Fibroblast of the aortic adventitia (primary cell): Measurements from ENCODE around the gene ANO9. TPM values are rescaled to one million over a fixed set of nuclear protein-coding genes. Genes with fewer than 3 reads are reported as not detected.
A peak's percentile ranks its signal among the peaks of the same experiment; 100 is the strongest.

Source experiments
- DNase-seq: peaks from one replicate; pipeline ENCODE4 v3.0.0-alpha.2; 2010; ENCODE audit warnings: low read depth
- H3K4me3 ChIP-seq: 2 replicates; pipeline ENCODE4 v1.5.1; 2011; ENCODE audit warnings: low read depth, mild to moderate bottlenecking, control low read depth, low read length, moderate library complexity
- CTCF ChIP-seq: IDR thresholded peaks from 2 replicates; pipeline ENCODE4 v1.5.1; 2011; ENCODE audit warnings: mild to moderate bottlenecking, low read length, control low read depth, inconsistent platforms; ENCODE audit not compliant: insufficient read depth
- total RNA-seq: library from RNA; depleted of rRNA; stranded (reverse); fragments of >200 nt; gene quantifications from 2 replicates; pipeline ENCODE4 v1.2.3, GENCODE V29; 2012; ENCODE audit warnings: low replicate concordance

Gene ANO9
- total RNA-seq, 1 donor = not detected

- TF ChIP-seq CTCF = no peak
- no peak for DNase-seq
- H3K4me3 ChIP-seq = no peak overlapping the region
Measured at GRCh38 chr11:446891-447290, 5.1 kb upstream of the ANO9 start.

- no peak for TF ChIP-seq CTCF
- DNase-seq = no peak
Measured at GRCh38 chr11:445765-446588, 4.2 kb upstream of the ANO9 start.

GRCh38 chr11:444396-445144, 2.8 kb upstream of the ANO9 start:
- DNase-seq = peak; percentile 58
- H3K4me3 ChIP-seq = no peak overlapping the region
- TF ChIP-seq CTCF = no peak

More at GRCh38 chr11:445765-446588, 4.2 kb upstream of the ANO9 start:
- H3K4me3 ChIP-seq = no peak overlapping the region

GRCh38 chr11:443542-444199, 1.9 kb upstream of the ANO9 start:
- H3K4me3 ChIP-seq = no peak overlapping the region
- no peak for DNase-seq
- no peak for TF ChIP-seq CTCF

- TF ChIP-seq CTCF = no peak
- H3K4me3 ChIP-seq = no peak overlapping the region
- no peak for DNase-seq
Measured at GRCh38 chr11:442611-443081, 835 bp upstream of the ANO9 start.

GRCh38 chr11:441043-441417, 781 bp downstream of the ANO9 start:
- DNase-seq = no peak
- TF ChIP-seq CTCF = no peak
- no peak overlapping the region for H3K4me3 ChIP-seq
